Measurements from ENCODE around the gene BTNL3.
"Not testable (repeated sequence)": the region's sequence is repeated elsewhere in the genome, so short reads cannot be mapped to it uniquely, and the experiment has no call there.

BTNL3 gene

DNA sequence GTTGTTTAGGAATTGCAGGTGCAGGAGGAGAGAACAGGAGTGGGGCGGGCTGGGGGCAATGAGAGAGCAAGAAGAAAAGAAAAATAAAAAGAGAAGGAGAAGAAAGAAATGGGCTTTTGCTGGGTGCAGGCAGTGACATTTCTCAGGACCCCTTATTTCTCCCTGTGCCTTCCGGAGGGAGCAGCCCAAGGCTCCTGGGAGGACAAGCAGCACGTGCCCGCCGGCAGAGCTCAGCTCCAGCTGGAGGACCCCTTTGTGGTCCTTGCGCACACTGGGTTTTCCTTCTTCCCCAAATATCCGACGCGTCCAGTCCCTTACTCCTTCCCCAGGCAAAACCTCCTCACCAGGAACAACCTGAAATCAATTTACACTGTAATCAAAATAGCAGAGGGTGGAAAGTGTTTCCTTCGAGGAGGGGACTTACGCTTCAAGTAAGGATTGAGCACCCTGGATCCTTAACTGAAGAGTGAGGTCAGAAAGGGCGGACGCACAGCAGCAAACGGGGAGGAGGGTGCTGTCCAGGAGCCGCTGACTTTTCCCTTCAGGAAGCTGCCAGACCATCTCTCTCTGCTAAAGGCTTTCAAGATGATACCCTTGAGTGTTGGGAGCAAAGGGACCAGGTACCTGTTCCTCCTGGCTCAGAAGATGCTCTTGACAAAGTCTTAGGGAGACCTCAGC, 53.5 kb downstream of the BTNL3 start:
- H3K4me3 ChIP-seq (ENCODE audit: low read depth, low read length) = no peak overlapping the region
- no peak for DNase-seq (ENCODE audit: low read depth)
- TF ChIP-seq, protein P1, sequence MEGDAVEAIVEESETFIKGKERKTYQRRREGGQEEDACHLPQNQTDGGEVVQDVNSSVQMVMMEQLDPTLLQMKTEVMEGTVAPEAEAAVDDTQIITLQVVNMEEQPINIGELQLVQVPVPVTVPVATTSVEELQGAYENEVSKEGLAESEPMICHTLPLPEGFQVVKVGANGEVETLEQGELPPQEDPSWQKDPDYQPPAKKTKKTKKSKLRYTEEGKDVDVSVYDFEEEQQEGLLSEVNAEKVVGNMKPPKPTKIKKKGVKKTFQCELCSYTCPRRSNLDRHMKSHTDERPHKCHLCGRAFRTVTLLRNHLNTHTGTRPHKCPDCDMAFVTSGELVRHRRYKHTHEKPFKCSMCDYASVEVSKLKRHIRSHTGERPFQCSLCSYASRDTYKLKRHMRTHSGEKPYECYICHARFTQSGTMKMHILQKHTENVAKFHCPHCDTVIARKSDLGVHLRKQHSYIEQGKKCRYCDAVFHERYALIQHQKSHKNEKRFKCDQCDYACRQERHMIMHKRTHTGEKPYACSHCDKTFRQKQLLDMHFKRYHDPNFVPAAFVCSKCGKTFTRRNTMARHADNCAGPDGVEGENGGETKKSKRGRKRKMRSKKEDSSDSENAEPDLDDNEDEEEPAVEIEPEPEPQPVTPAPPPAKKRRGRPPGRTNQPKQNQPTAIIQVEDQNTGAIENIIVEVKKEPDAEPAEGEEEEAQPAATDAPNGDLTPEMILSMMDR (IDR thresholded peaks at IDR 0.05; ENCODE audit: low read depth, low read length, missing control alignments) = no peak

DNA sequence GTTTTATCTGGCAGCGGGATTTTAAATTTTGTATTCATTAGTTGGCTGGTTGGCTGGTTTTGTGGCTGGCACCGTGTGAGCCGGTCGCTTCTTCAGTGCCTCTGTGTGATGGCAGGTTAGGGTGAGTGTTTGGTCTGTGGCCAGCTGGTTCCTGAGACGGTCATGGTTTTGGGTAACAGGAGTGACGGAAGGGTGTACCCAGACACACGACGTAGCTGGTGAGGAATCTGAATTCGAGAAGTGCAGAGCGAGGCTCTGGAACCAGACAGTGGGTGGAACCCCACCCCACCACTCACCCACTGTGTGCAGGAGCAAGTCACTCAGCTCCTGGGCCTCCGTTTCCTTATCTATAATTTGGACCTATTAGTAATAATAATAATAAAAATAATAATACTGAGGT, 54.1 kb downstream of the BTNL3 start:
- H3K4me3 ChIP-seq (ENCODE audit: low read depth, low read length) = no peak overlapping the region
- DNase-seq (ENCODE audit: low read depth) = no peak

DNA sequence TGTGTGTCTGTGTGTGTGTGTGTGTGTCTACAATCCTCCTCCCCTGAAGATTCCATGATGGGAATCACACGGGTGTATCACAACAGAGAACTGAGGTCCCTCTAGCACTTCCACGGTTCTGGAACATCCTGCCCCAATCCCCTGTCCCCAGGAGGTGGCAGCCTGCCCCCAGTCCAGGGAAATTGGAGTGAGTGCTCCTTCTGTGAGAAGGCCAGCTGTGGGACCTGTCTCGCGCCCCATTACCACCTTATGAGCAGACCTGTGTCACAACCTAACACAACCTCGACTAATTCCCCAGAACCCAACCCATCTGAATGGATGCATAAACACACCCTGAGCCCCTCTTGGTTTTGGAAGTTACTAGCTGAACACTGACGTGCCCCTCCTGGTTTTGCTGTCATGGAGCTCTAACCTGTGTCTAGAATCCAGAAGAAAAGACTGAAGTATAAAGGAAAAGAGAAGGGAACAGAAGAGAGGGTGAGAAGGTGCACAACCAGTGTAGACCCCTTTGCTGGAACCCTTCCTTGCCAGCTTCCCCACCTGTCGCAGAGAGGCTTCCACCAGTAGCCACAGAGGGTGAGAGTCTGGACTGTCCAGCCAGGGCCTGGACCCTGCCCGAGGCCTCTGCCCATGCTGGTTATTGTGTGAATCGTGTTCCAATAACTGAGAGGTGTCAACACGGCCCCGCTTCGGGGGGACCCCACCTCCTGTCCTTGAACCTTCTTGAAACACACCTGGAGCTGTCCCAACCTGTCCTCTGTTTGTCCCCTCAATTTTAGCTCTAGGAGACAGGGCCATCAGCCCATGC, 54.8 kb downstream of the BTNL3 start:
- TF ChIP-seq, protein P1 (IDR thresholded peaks at IDR 0.05; ENCODE audit: low read depth, low read length, missing control alignments) = peak; percentile 18
- no peak for DNase-seq (ENCODE audit: low read depth)
- H3K4me3 ChIP-seq (ENCODE audit: low read depth, low read length) = no peak overlapping the region

More for the DNA sequence above, 54.1 kb downstream of the BTNL3 start:
- TF ChIP-seq, protein P1 (IDR thresholded peaks at IDR 0.05; ENCODE audit: low read depth, low read length, missing control alignments) = no peak

DNA sequence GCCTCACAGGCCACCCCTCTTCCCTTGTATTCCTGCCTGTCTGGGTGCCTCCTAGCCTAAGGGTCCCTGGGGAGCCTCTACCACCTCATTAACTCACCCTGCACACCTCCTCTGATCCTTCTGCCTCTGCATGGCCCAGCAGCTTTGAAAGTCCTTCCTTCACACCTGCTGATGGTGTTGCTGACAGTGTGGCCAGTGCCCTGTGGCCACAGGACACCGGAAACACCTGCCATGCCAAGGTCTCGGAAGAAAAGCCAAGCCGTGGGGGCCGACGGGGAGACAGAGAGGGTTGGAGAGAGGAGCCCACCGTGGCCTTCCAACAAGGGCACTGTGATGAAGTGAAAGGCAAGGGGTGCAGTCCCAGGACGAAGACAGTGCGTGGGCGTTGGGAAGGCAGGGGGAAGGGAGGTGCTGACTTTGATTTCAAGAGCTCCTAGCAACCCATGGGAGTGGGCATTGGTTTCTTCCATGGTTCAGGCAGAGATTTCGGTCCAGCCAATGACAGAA, 55.5 kb downstream of the BTNL3 start:
- TF ChIP-seq, protein P1 (IDR thresholded peaks at IDR 0.05; ENCODE audit: low read depth, low read length, missing control alignments) = no peak
- DNase-seq (ENCODE audit: low read depth) = no peak
- H3K4me3 ChIP-seq (ENCODE audit: low read depth, low read length) = no peak overlapping the region

DNA sequence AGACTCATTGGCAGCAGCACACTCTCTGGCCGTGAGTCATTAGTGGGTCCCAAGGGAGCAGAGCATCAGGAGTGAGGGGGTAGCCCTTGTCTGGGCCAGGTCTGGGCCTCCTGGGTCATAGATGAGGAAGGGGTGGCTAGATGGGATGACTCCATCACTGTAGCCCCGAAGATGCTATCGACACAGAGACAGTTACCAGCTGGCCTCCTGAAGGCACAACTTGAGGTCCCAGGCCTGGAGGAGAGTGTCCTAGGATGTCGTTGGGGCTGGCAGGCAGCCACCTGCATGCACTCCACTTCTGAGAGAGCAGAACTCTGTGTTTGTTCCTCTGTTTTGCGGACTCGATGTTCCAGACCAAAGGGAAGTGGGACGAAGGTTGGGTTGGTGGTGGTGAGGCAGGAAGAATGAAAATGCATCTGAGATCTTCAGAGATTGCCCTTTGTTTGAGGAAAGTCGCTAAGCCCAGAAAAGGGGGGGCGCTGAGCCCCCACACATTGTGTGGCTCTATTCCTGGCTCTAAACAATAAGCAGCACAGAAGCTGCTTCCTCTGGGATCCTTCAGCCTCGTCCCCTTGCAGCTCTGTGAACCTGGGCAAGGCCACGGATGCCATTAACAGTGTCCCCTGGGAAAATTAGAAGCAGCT, 56.1 kb downstream of the BTNL3 start:
- TF ChIP-seq, protein P1 (IDR thresholded peaks at IDR 0.05; ENCODE audit: low read depth, low read length, missing control alignments) = no peak
- H3K4me3 ChIP-seq (ENCODE audit: low read depth, low read length) = no peak overlapping the region
- no peak for DNase-seq (ENCODE audit: low read depth)

DNA sequence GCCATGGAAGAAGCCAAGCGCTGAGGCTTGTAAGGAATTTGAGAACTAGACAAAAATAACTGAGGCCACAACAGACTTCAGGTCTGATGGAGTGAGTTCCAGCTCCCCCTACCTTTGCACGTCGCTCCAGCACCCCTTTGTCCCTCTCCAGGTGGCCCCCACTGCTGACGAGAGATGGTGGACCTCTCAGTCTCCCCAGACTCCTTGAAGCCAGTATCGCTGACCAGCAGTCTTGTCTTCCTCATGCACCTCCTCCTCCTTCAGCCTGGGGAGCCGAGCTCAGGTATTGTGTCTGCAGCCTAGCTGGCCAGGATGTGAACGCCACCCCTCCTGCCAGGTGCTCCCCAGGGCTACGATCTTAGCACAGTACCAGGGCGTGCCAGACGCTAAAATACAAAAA, 56.7 kb downstream of the BTNL3 start:
- TF ChIP-seq, protein P1 (IDR thresholded peaks at IDR 0.05; ENCODE audit: low read depth, low read length, missing control alignments) = peak; percentile 25

DNA sequence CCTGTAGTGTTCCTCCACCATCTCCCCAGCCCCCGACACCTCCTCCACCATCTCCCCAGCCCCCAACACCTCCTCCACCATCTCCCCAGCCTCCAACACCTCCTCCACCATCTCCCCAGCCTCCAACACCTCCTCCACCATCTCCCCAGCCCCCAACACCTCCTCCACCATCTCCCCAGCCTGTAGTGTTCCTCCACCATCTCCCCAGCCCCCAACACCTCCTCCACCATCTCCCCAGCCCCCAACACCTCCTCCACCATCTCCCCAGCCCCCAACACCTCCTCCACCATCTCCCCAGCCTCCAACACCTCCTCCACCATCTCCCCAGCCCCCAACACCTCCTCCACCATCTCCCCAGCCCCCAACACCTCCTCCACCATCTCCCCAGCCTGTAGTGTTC, 57.2 kb downstream of the BTNL3 start:
- DNase-seq (ENCODE audit: low read depth); H3K4me3 ChIP-seq (ENCODE audit: low read depth, low read length): not testable (repeated sequence)

More for the DNA sequence above, 56.7 kb downstream of the BTNL3 start:
- H3K4me3 ChIP-seq (ENCODE audit: low read depth, low read length) = no peak overlapping the region
- DNase-seq (ENCODE audit: low read depth) = no peak

All from GM12864 (cell line).